GOT3 (cell line): ENCODE data around the gene RPEL1.
"Not testable (repeated sequence)": the region's sequence is repeated elsewhere in the genome, so short reads cannot be mapped to it uniquely, and the experiment has no call there.

ENCODE experiments used
- DNase-seq: peaks from one replicate; lab custom pipeline; 2025; ENCODE audit warnings: mixed read lengths; lab: John Stamatoyannopoulos, UW

The RPEL1 gene

GRCh38 chr10:103245587-103245986 is at the start of gene RPEL1:
Gene RPEL1 (plus strand): TSS chr10:103245887. CDS start chr10:103245997, 110 bp downstream.
- DNase-seq: not testable (repeated sequence)

- DNase-seq: no peak
Observed at GRCh38 chr10:103196516-103196915, 49.2 kb upstream of the RPEL1 start.

- DNase-seq: no peak
Observed at GRCh38 chr10:103197174-103197573, 48.5 kb upstream of the RPEL1 start.

- no peak for DNase-seq
Observed at GRCh38 chr10:103197903-103198302, 47.8 kb upstream of the RPEL1 start.

GRCh38 chr10:103198648-103199047 is 47.0 kb upstream of the RPEL1 start:
- DNase-seq: no peak

- no peak for DNase-seq
Observed at GRCh38 chr10:103199488-103199887, 46.2 kb upstream of the RPEL1 start.

GRCh38 chr10:103202319-103202718 is 43.4 kb upstream of the RPEL1 start:
- DNase-seq: no peak

- no peak for DNase-seq
Observed at GRCh38 chr10:103203466-103203865, 42.2 kb upstream of the RPEL1 start.

GRCh38 chr10:103204353-103205255 is 41.1 kb upstream of the RPEL1 start:
- no peak for DNase-seq

- DNase-seq: not testable (repeated sequence)
Observed at GRCh38 chr10:103205401-103205800, 40.3 kb upstream of the RPEL1 start.

GRCh38 chr10:103206715-103207114 is 39.0 kb upstream of the RPEL1 start:
- not testable (repeated sequence) for DNase-seq

GRCh38 chr10:103207141-103207540 is 38.5 kb upstream of the RPEL1 start:
- DNase-seq: no peak

- not testable (repeated sequence) for DNase-seq
Observed at GRCh38 chr10:103207643-103208042, 38.0 kb upstream of the RPEL1 start.

GRCh38 chr10:103210262-103210661 is 35.4 kb upstream of the RPEL1 start:
- DNase-seq: not testable (repeated sequence)

- DNase-seq: no peak
Observed at GRCh38 chr10:103215601-103216000, 30.1 kb upstream of the RPEL1 start.

- DNase-seq: not testable (repeated sequence)
Observed at GRCh38 chr10:103216362-103216761, 29.3 kb upstream of the RPEL1 start.

- DNase-seq: no peak
Observed at GRCh38 chr10:103224133-103224532, 21.6 kb upstream of the RPEL1 start.

GRCh38 chr10:103224721-103225120 is 21.0 kb upstream of the RPEL1 start:
- not testable (repeated sequence) for DNase-seq

- DNase-seq: no peak
Observed at GRCh38 chr10:103225939-103226338, 19.7 kb upstream of the RPEL1 start.

- no peak for DNase-seq
Observed at GRCh38 chr10:103227416-103227815, 18.3 kb upstream of the RPEL1 start.

- DNase-seq: no peak
Observed at GRCh38 chr10:103231047-103231551, 14.6 kb upstream of the RPEL1 start.

- no peak for DNase-seq
Observed at GRCh38 chr10:103232131-103232673, 13.5 kb upstream of the RPEL1 start.
